GM12891 (cell line): ENCODE data around the gene DYRK2.

ENCODE experiments used
- DNase-seq: peaks from one replicate; pipeline ENCODE4 v3.0.0; 2011; ENCODE audit warnings: low spot score; ENCODE audit not compliant: insufficient read length
- FAIRE-seq: peaks from 2 replicates; lab custom pipeline; 2011; peaks lifted over from hg19 to GRCh38; lab: Jason Lieb, UNC
- PAX5 ChIP-seq: IDR thresholded peaks from 2 replicates; pipeline ENCODE4 v1.6.1; 2011; ENCODE audit warnings: low read length, moderate library complexity, mild to moderate bottlenecking; ENCODE audit not compliant: insufficient read depth, severe bottlenecking
- POLR2A ChIP-seq: IDR thresholded peaks from 2 replicates; pipeline ENCODE4 v1.6.1; 2011; ENCODE audit warnings: low read depth, low read length, control low read depth
- POLR2AphosphoS5 ChIP-seq: IDR thresholded peaks from 2 replicates; pipeline ENCODE4 v1.6.1; 2011; ENCODE audit warnings: low read depth, low read length, control low read depth
- POU2F2 ChIP-seq: IDR thresholded peaks from 2 replicates; pipeline ENCODE4 v1.6.1; 2011; ENCODE audit warnings: low read depth, mild to moderate bottlenecking, control low read depth, low read length, moderate library complexity
- SPI1 ChIP-seq: IDR thresholded peaks from 2 replicates; pipeline ENCODE4 v1.6.1; 2011; ENCODE audit warnings: low read depth, low read length, control low read depth
- TAF1 ChIP-seq: IDR thresholded peaks from 2 replicates; pipeline ENCODE4 v1.6.1; 2011; ENCODE audit warnings: low read depth, low read length, control low read depth

DYRK2 gene

DNA sequence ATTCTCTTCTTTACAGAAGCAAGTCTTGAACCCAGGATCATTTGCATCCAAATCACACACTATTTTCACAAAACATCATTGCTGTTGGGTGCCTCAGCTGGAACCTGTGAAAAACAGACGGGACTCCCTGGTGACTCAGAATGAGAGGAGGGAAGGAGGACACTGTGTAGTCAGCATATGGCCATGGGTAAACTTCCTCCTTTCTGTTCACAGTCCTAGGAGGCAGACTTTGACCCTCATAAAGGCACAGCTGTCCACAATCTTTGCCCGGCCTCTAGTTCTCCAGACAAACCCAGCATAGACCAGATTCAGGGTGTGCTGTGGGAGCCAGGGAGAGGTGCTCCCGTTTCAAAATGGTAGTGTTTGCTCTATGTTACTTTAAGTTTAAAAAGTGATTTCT, 62.0 kb downstream of the DYRK2 start:
- DNase-seq: no peak
- peak; percentile 84 for FAIRE-seq
- no peak for TF ChIP-seq POLR2A
- TF ChIP-seq PAX5: no peak
- no peak for TF ChIP-seq SPI1
- TF ChIP-seq POU2F2: no peak
- TF ChIP-seq POLR2AphosphoS5: no peak
- TF ChIP-seq TAF1: no peak

DNA sequence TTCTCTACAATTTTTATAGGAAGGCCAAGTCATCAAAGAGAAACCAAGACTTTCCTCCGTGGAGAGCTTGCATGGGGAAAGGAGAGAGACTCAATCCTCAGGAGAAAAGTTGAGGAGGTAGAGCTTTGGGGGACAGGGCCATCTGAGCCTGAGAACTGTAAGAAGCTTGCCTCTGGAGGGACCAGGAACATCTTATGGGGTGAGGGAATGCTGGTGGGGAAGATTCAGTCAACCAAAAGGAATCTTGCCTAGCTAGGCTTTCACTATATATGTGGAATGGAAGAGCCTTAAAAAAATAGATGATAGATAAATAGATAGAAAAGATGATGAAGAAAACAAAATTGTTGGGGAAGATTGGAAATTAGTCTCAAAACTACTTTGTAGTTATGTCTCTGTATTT, 63.5 kb downstream of the DYRK2 start:
- FAIRE-seq: no peak
- TF ChIP-seq PAX5 (no peak), POLR2A (no peak), TAF1 (no peak), POLR2AphosphoS5 (no peak), POU2F2 (no peak)
- no peak for DNase-seq

DNA sequence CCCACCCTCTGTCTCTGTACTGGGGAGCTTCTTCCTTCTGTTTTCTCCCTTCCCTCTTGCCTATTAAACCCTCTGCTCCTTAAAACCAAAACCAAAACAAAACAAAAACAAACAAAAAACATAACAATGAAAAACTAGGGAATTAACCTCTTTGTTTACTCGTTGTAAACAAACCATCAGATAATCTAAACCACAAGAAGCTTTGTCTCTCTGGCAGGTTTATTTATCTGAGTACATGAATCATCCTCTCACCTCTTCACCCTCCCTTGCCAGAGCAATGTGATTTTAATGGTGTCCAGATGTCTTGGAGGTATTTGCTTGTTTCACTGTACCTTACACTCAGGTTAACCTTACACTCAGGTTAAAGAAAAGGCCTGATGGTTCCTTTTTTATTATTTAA, 66.1 kb downstream of the DYRK2 start:
- FAIRE-seq (no peak), DNase-seq (no peak)
- TF ChIP-seq TAF1 (no peak), POU2F2 (no peak)
